OCI-LY1 (cell line): Measurements from ENCODE around the gene KDM5B.

Experiments
- H2AFZ ChIP-seq: fragments of 200-600 bp; sonication (generic), shearing (Covaris generic); 2 replicates; pipeline ENCODE4 v1.6.0; 2014; ENCODE audit warnings: antibody characterized with exemption, mild to moderate bottlenecking, low read length
- H3F3A ChIP-seq: fragments of 200-600 bp; sonication (generic), shearing (Covaris generic); 2 replicates; pipeline ENCODE4 v1.6.0; 2014; ENCODE audit warnings: mild to moderate bottlenecking, antibody characterized with exemption, low read length, moderate library complexity; ENCODE audit not compliant: insufficient read depth
- H3K27ac ChIP-seq: fragments of 200-600 bp; sonication (generic); 2 replicates; pipeline ENCODE4 v1.5.1; 2014; ENCODE audit warnings: low read length, mixed run types, mild to moderate bottlenecking, low read depth; ENCODE audit not compliant: poor library complexity, severe bottlenecking
- H3K27me3 ChIP-seq: fragments of 200-600 bp; sonication (generic); 2 replicates; pipeline ENCODE4 v1.6.0; 2014; ENCODE audit warnings: antibody characterized with exemption, mild to moderate bottlenecking, low read length, moderate library complexity; ENCODE audit not compliant: insufficient read depth
- H3K36me3 ChIP-seq: fragments of 200-600 bp; sonication (generic); 2 replicates; pipeline ENCODE4 v1.6.1; 2014; ENCODE audit warnings: mild to moderate bottlenecking, antibody characterized with exemption, low read length, moderate library complexity, mixed read lengths; ENCODE audit not compliant: insufficient read depth
- H3K4me1 ChIP-seq: fragments of 200-600 bp; sonication (generic); 2 replicates; pipeline ENCODE4 v1.5.1; 2014; ENCODE audit warnings: mild to moderate bottlenecking, low read length, moderate library complexity; ENCODE audit not compliant: insufficient read depth, severe bottlenecking
- H3K4me2 ChIP-seq: fragments of 200-600 bp; sonication (generic), shearing (Covaris generic); 2 replicates; pipeline ENCODE4 v1.6.1; 2014; ENCODE audit warnings: low read length
- H3K4me3 ChIP-seq: fragments of 200-600 bp; sonication (generic); 2 replicates; pipeline ENCODE4 v1.5.1; 2014; ENCODE audit warnings: low read length, low read depth, mild to moderate bottlenecking, mixed read lengths; ENCODE audit not compliant: poor library complexity, severe bottlenecking
- H3K79me2 ChIP-seq: fragments of 200-600 bp; shearing (Covaris generic); 2 replicates; pipeline ENCODE4 v1.6.1; 2016; ENCODE audit warnings: mixed run types, low read length, mixed read lengths; ENCODE audit not compliant: insufficient read depth
- H3K9ac ChIP-seq: fragments of 200-600 bp; sonication (generic), shearing (Covaris generic); 2 replicates; pipeline ENCODE4 v1.6.1; 2014; ENCODE audit warnings: mild to moderate bottlenecking, low read length, mixed read lengths
- H3K9me2 ChIP-seq: fragments of 200-600 bp; sonication (generic), shearing (Covaris generic); 2 replicates; pipeline ENCODE4 v1.6.1; 2014; ENCODE audit warnings: low read depth, mild to moderate bottlenecking, low read length, mixed read lengths
- H3K9me3 ChIP-seq: fragments of 200-600 bp; shearing (Covaris generic); 2 replicates; pipeline ENCODE4 v1.6.1; 2014; ENCODE audit warnings: low read length, mixed read lengths
- H4K20me1 ChIP-seq: fragments of 200-600 bp; sonication (generic), shearing (Covaris generic); 2 replicates; pipeline ENCODE4 v1.6.0; 2016; ENCODE audit warnings: mild to moderate bottlenecking, low read length; ENCODE audit not compliant: insufficient read depth
- CTCF ChIP-seq: fragments of 200-600 bp; sonication (generic), shearing (Covaris generic); IDR thresholded peaks from 2 replicates; pipeline ENCODE4 v1.5.1; 2017; ENCODE audit warnings: mild to moderate bottlenecking, antibody characterized with exemption, low read length, moderate library complexity, mixed read lengths
- EZH2 ChIP-seq: fragments of 200-600 bp; sonication (generic), shearing (Covaris generic); IDR thresholded peaks from 2 replicates; pipeline ENCODE4 v1.8.0; 2017; ENCODE audit warnings: borderline replicate concordance, mixed run types, mild to moderate bottlenecking, antibody characterized with exemption, low read length, moderate library complexity, mixed read lengths

Gene KDM5B

GRCh38 chr1:202698276-202698675 lies 109.9 kb downstream of the KDM5B start:
- Histone ChIP-seq H3K9me3 (no peaks in the 10 kb centered on the region), H4K20me1 (no peaks in the 10 kb centered on the region), H3K9ac (no peak overlapping the region), H3K9me2 (no peaks in the 10 kb centered on the region), H3K27me3 (0 out of 2 replicates have a peak, but pooled peaks cover 3% of the 10 kb centered on the region), H3K4me1 (no peaks in the 10 kb centered on the region), H2AFZ (no peak overlapping the region), H3K4me3 (no peak overlapping the region), H3K79me2 (no peaks in the 10 kb centered on the region), H3K4me2 (no peak overlapping the region), H3K36me3 (no peaks in the 10 kb centered on the region), H3F3A (no peaks in the 10 kb centered on the region), H3K27ac (no peak overlapping the region)
- no peak for TF ChIP-seq EZH2
- no peak for TF ChIP-seq CTCF

GRCh38 chr1:202697038-202697437 lies 111.2 kb downstream of the KDM5B start:
- Histone ChIP-seq H2AFZ (no peak overlapping the region), H3K9ac (no peak overlapping the region), H3K79me2 (no peaks in the 10 kb centered on the region), H3K4me2 (no peak overlapping the region), H3K9me3 (no peaks in the 10 kb centered on the region), H3K36me3 (no peaks in the 10 kb centered on the region), H4K20me1 (no peaks in the 10 kb centered on the region; the same call in 1 of the 2 replicates), H3F3A (no peaks in the 10 kb centered on the region), H3K4me1 (no peaks in the 10 kb centered on the region), H3K9me2 (no peaks in the 10 kb centered on the region), H3K27me3 (0 out of 2 replicates have a peak, but pooled peaks cover 3% of the 10 kb centered on the region), H3K4me3 (no peak overlapping the region), H3K27ac (no peak overlapping the region)
- TF ChIP-seq CTCF (no peak), EZH2 (no peak)

GRCh38 chr1:202694314-202694713 lies 113.9 kb downstream of the KDM5B start:
- H3F3A ChIP-seq: no peaks in the 10 kb centered on the region
- H3K27ac ChIP-seq: no peak overlapping the region
- no peak for TF ChIP-seq CTCF
- no peak overlapping the region for H3K9ac ChIP-seq
- H3K9me2 ChIP-seq: no peaks in the 10 kb centered on the region
- H3K9me3 ChIP-seq: no peaks in the 10 kb centered on the region
- no peaks in the 10 kb centered on the region for H3K79me2 ChIP-seq
- H3K4me1 ChIP-seq: no peaks in the 10 kb centered on the region
- H3K4me2 ChIP-seq: no peak overlapping the region
- 0 out of 2 replicates have a peak, but pooled peaks cover 3% of the 10 kb centered on the region for H3K27me3 ChIP-seq
- H3K4me3 ChIP-seq: no peak overlapping the region
- no peaks in the 10 kb centered on the region for H3K36me3 ChIP-seq
- H2AFZ ChIP-seq: no peak overlapping the region
- no peaks in the 10 kb centered on the region; the same call in 1 of the 2 replicates for H4K20me1 ChIP-seq
